Lung (tissue), 12 donors: ENCODE data around the gene MGAT3. TPM values are rescaled to one million over a fixed set of nuclear protein-coding genes. Genes with fewer than 3 reads are reported as not detected.

Experiments
- ATAC-seq: fragments of 200-7000 bp; cut with Tn5 transposase; one replicate; pipeline ENCODE4 v1.9.1; 2020; ENCODE audit warnings: moderate number of reproducible peaks; ENCODE audit not compliant: insufficient read depth, low FRiP score
- DNase-seq, 3 donors: peaks; one replicate each; pipeline ENCODE4 v3.0.0-alpha.2; 2013 to 2017
- H3K27ac ChIP-seq, 2 donors: one replicate each; pipeline ENCODE4 v1.5.1; 2013; ENCODE audit warnings: mild to moderate bottlenecking in 2 of 2, moderate library complexity in 2 of 2, control low read depth in 1 of 2, inconsistent platforms in 1 of 2, low read depth in 1 of 2, low read length in 1 of 2
- H3K27me3 ChIP-seq, 3 donors: one replicate each; pipeline ENCODE4 v1.5.1; 2013; ENCODE audit warnings: low read length in 2 of 3; ENCODE audit not compliant: control insufficient read depth in 3 of 3, insufficient read depth in 3 of 3
- H3K36me3 ChIP-seq, 4 donors: one replicate each; pipeline ENCODE4 v1.5.1; 2013; ENCODE audit warnings: low read length in 4 of 4, mild to moderate bottlenecking in 1 of 4, moderate library complexity in 1 of 4; ENCODE audit not compliant: control insufficient read depth in 4 of 4, insufficient read depth in 4 of 4
- H3K4me1 ChIP-seq, 5 donors: one replicate each; pipeline ENCODE4 v1.5.1; 2013; ENCODE audit warnings: low read length in 5 of 5, mild to moderate bottlenecking in 2 of 5, moderate library complexity in 1 of 5; ENCODE audit not compliant: control insufficient read depth in 5 of 5, insufficient read depth in 5 of 5
- H3K4me3 ChIP-seq: one replicate; pipeline ENCODE4 v1.5.1; 2013; ENCODE audit warnings: mild to moderate bottlenecking, control low read depth, moderate library complexity
- H3K9ac ChIP-seq, 2 donors: one replicate each; pipeline ENCODE4 v1.5.1; 2013; ENCODE audit warnings: low read length in 2 of 2, control low read depth in 1 of 2; ENCODE audit not compliant: insufficient read depth in 1 of 2
- H3K9me3 ChIP-seq, 4 donors: one replicate each; pipeline ENCODE4 v1.5.1; 2013; ENCODE audit warnings: low read length in 3 of 4, mild to moderate bottlenecking in 1 of 4, moderate library complexity in 1 of 4; ENCODE audit not compliant: control insufficient read depth in 4 of 4, insufficient read depth in 3 of 4
- WGBS, 2 donors: extraction: QIAGEN DNeasy Blood & Tissue Kit; methylation state at CpG; one replicate each; pipeline ENCODE4 v1.1.7; 2013; 5-methylcytosine and 5-hydroxymethylcytosine counted together
- polyA plus RNA-seq, 2 donors: library from polyadenylated mRNA; stranded (reverse); fragments of 200-250 nt; gene quantifications; one replicate each; pipeline ENCODE4 v1.2.1, GENCODE V29; 2013
- total RNA-seq, 2 donors: library from RNA; depleted of rRNA in 1 of 2; stranded (reverse); fragments of >200 nt in 1 of 2; gene quantifications; one replicate each; pipeline ENCODE4 v1.2.1, GENCODE V29; 2014 to 2021
- TF ChIP-seq, protein P1 (sequence below): IDR thresholded peaks from 2 replicates; pipeline ENCODE4 v1.5.1; 2012; ENCODE audit warnings: mild to moderate bottlenecking; ENCODE audit errors: control extremely low read depth, extremely low read depth
- donor health status: control.
- donor health status: control.
- donor health status: Bipolar disorder and iron deficiency.
- donor health status: healthy.
- donor health status: DM: yes; HTN: yes; CAD: no.

The MGAT3 gene
- total and polyA plus RNA-seq, 4 donors, result 5.6 to 19.4 (median 5.9) TPM

DNA sequence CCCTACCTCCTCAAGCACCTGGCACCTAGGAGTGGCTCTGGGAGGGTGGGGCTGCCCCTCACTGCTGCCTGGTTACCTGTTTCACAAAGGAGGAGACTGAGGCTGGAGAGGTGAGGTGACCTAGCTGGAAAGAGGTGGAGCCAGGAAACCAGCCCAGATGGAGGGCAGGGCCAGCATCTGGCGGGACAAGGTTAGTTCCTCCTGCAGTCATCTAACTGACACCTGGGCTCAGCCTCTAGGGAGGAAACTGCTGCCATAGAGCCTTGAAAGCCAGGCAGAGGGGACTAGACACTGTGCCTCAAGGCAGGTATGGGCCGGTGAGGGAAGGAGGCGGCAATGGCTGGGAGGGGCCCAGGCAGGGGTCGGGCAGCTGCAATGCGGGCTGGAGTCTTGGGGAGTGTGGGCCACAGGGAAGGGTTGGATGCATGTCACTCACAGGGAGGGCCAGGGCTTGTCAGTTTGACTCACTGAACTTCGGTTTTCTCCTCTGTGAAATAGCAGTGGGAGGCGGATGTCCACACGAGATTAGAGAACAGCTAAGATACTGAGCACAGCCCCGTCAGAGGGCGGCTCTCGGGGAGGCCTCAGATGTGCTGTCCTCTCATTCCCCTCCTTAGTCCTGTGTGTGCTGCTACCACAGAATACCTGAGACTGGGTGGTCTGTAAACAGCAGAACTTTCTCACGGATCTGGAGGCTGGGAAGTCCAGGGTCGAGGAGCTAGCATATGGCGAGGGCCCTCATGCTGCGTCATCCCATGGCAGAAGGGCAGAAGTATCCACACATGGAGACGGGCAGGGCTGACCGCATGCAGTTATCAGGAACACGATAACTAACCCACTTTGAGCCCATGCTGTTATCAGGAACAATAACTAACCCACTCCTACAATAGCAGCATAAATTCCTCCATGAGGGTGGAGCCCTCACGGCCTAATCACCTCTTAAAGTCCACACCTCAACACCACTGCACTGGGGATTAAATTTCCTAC, 16.1 kb downstream of the MGAT3 start:
- peak; percentile 49 for ATAC-seq
- Histone ChIP-seq H3K4me3 (no peak overlapping the region), H3K4me1 (peaks cover 0 to 68% (median 34%) of the 10 kb centered on the region in 5 donors), H3K9me3 (no peaks in the 10 kb centered on the region), H3K9ac (no peak overlapping the region), H3K27me3 (no peaks in the 10 kb centered on the region), H3K27ac (peak overlapping the region in 1 of 2 donors; percentile 88), H3K36me3 (peaks cover 0 to 3% (median 0%) of the 10 kb centered on the region in 4 donors)
- TF ChIP-seq, protein P1, sequence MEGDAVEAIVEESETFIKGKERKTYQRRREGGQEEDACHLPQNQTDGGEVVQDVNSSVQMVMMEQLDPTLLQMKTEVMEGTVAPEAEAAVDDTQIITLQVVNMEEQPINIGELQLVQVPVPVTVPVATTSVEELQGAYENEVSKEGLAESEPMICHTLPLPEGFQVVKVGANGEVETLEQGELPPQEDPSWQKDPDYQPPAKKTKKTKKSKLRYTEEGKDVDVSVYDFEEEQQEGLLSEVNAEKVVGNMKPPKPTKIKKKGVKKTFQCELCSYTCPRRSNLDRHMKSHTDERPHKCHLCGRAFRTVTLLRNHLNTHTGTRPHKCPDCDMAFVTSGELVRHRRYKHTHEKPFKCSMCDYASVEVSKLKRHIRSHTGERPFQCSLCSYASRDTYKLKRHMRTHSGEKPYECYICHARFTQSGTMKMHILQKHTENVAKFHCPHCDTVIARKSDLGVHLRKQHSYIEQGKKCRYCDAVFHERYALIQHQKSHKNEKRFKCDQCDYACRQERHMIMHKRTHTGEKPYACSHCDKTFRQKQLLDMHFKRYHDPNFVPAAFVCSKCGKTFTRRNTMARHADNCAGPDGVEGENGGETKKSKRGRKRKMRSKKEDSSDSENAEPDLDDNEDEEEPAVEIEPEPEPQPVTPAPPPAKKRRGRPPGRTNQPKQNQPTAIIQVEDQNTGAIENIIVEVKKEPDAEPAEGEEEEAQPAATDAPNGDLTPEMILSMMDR, result no peak
- WGBS, 2 donors, result 66 to 79% methylated on average over 19 of the region's 19 CpGs
- DNase-seq, result no peak

GRCh38 chr22:39473851-39474250, 17.0 kb downstream of the MGAT3 start:
- no peaks in the 10 kb centered on the region for H3K27me3 ChIP-seq
- DNase-seq (no peak), ATAC-seq (no peak)
- H3K36me3 ChIP-seq, result peaks cover 0 to 3% (median 0%) of the 10 kb centered on the region in 4 donors
- 93 to 95% methylated on average over 5 of the region's 5 CpGs for WGBS, 2 donors
- peaks cover 0 to 68% (median 27%) of the 10 kb centered on the region in 5 donors for H3K4me1 ChIP-seq
- H3K4me3 ChIP-seq, result no peak overlapping the region
- TF ChIP-seq, protein P1, result no peak
- H3K9me3 ChIP-seq, result no peaks in the 10 kb centered on the region
- peak overlapping the region in 1 of 2 donors; percentile 13 for H3K27ac ChIP-seq
- no peak overlapping the region for H3K9ac ChIP-seq

DNA sequence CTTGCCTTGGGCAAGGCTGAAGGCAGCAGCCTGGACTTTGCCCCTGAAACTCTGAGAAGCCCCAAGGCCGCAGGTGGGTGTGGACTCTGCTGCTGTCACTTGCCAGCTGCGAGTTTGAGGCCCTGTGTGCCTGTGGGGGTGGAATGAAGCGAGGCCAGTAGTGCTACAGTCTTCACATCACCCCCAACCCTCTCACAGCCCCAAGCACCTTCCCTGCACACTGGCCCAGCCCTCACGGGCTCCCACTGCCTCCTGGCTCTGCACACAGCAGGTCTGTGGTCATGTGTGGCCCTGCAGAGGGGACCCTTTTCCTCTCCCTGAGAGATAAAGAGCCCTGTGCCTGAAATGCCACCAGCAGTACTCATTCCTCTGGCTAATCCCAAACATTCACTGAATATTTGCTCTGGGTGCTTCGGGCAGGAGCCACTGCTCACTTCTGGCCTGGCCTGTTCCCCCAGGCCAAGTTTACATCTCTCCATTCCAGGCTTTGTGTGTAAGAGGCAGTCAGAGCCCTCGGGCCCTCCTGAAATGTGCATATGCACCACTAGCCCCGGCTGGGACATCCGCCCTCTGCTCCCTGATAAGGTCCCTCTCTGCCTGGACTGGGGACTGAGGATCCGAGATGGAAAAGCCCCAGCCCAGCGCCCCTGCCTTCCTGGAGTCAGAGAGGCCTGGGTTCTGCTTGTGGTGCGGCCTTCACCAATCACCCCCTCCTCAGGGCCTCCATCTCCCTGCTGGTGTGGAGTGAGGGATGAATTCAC, 17.7 kb downstream of the MGAT3 start:
- Histone ChIP-seq H3K27me3 (no peaks in the 10 kb centered on the region), H3K9me3 (no peaks in the 10 kb centered on the region), H3K4me1 (peaks cover 0 to 63% (median 26%) of the 10 kb centered on the region in 5 donors), H3K27ac (peak overlapping the region in 1 of 2 donors; percentile 23), H3K36me3 (peaks cover 0 to 3% (median 0%) of the 10 kb centered on the region in 4 donors), H3K4me3 (no peak overlapping the region), H3K9ac (no peak overlapping the region)
- ATAC-seq (no peak), DNase-seq (no peak)
- TF ChIP-seq, protein P1, result no peak
- 74 to 81% methylated on average over 11 of the region's 11 CpGs for WGBS, 2 donors
